ENCODE results near the gene MEGF10. TPM values are rescaled to one million over a fixed set of nuclear protein-coding genes. Genes with fewer than 3 reads are reported as not detected.

The MEGF10 gene
- total RNA-seq, 1 experiment from 2014 or later: not detected

DNA sequence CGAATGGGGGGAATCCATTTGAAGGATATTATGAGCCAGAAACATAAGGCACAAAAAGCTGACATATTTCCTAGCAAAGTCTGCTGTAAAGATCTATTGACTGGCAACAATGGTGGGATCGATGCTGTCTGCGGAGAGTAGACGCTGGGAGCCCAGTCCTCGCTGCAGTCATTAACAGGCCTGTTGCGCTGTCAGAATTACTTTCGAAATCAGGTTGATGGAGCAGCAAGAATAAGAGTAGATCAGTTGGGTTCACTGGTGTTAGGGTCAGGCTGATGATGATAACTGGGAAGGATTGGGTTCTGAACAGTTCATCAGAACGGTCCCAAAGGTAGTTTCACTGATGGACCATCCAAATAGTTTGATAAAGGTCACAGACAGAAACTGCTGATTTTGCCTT is 87.1 kb downstream of the MEGF10 start:
- no peaks in the 10 kb centered on the region for H3K4me1 ChIP-seq (replicated peaks; ENCODE audit: insufficient read depth)
- no peaks in the 10 kb centered on the region for H3K9me2 ChIP-seq (ENCODE audit: insufficient read depth)
- no TSS peak for BruUV-seq (replicated peaks)
- no peaks in the 10 kb centered on the region for H3K36me3 ChIP-seq (ENCODE audit: low read depth)
- H3K4me3 ChIP-seq: no peak overlapping the region
- no peaks in the 10 kb centered on the region for H3K27me3 ChIP-seq (ENCODE audit: insufficient read depth, low read depth)
- ChIA-PET CTCF (no interaction called here), POLR2A (ENCODE audit: unreplicated experiment) (no interaction called here)
- no peak for TF ChIP-seq EZH2 (IDR thresholded peaks at IDR 0.05; ENCODE audit: low read depth)
- TF ChIP-seq CTCF (conservative IDR thresholded peaks at IDR 0.05): no peak
- no peak overlapping the region for H3K27ac ChIP-seq
- H3F3A ChIP-seq (ENCODE audit: insufficient read depth, low read depth): no peaks in the 10 kb centered on the region
- no peak overlapping the region for H2AFZ ChIP-seq
- intact Hi-C loops (cut with micrococcal nuclease; ENCODE audit: unreplicated experiment): no loop called here
- no peaks in the 10 kb centered on the region for H3K79me2 ChIP-seq (ENCODE audit: low read depth)
- no peaks in the 10 kb centered on the region for H4K20me1 ChIP-seq (ENCODE audit: insufficient read depth)
- DNase-seq: no peak
- H3K9me3 ChIP-seq (ENCODE audit: insufficient read depth, low read depth): no peaks in the 10 kb centered on the region
- H3K4me2 ChIP-seq: no peak overlapping the region

- Histone ChIP-seq H3K36me3 (ENCODE audit: low read depth) (no peaks in the 10 kb centered on the region), H3K9me3 (ENCODE audit: insufficient read depth, low read depth) (no peaks in the 10 kb centered on the region), H3K9me2 (ENCODE audit: insufficient read depth) (no peaks in the 10 kb centered on the region), H3F3A (ENCODE audit: insufficient read depth, low read depth) (no peaks in the 10 kb centered on the region), H3K4me1 (replicated peaks; ENCODE audit: insufficient read depth) (no peaks in the 10 kb centered on the region), H3K27ac (no peak overlapping the region), H3K4me3 (no peak overlapping the region), H3K79me2 (ENCODE audit: low read depth) (no peaks in the 10 kb centered on the region), H4K20me1 (ENCODE audit: insufficient read depth) (no peaks in the 10 kb centered on the region), H2AFZ (no peak overlapping the region), H3K4me2 (no peak overlapping the region), H3K27me3 (ENCODE audit: insufficient read depth, low read depth) (no peaks in the 10 kb centered on the region)
- ChIA-PET POLR2A (ENCODE audit: unreplicated experiment) (no interaction called here), CTCF (no interaction called here)
- intact Hi-C loops (cut with micrococcal nuclease; ENCODE audit: unreplicated experiment): no loop called here
- no peak for DNase-seq
- no TSS peak for BruUV-seq (replicated peaks)
- TF ChIP-seq CTCF (conservative IDR thresholded peaks at IDR 0.05) (no peak), EZH2 (IDR thresholded peaks at IDR 0.05; ENCODE audit: low read depth) (no peak)
Measured at GRCh38 chr5:127385936-127386335, 95.3 kb downstream of the MEGF10 start.

DNA sequence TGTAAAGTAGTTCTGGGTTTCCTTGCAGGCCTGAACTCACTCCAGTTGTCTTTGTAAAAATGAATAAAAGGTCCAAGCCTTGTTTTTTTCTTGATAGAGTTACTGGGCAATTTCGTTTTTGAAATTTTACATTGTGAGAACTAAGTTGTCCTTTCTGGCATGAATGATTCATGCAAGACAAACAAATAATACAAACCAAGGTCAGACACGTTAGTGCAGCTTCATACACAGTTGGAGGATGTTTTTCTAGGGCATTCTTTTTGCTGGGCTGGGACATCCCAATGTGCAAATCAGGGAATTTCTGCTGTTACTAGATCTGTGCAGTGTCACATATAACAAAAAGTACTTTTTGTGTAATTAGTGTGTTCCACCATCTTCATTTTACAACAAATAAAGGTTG is 96.0 kb downstream of the MEGF10 start:
- no peaks in the 10 kb centered on the region for H3K36me3 ChIP-seq (ENCODE audit: low read depth)
- ChIA-PET POLR2A (ENCODE audit: unreplicated experiment) (no interaction called here), CTCF (no interaction called here)
- no peaks in the 10 kb centered on the region for H3F3A ChIP-seq (ENCODE audit: insufficient read depth, low read depth)
- no peak for TF ChIP-seq CTCF (conservative IDR thresholded peaks at IDR 0.05)
- no peak for TF ChIP-seq EZH2 (IDR thresholded peaks at IDR 0.05; ENCODE audit: low read depth)
- no peak overlapping the region for H3K4me2 ChIP-seq
- no peaks in the 10 kb centered on the region for H3K9me3 ChIP-seq (ENCODE audit: insufficient read depth, low read depth)
- H3K79me2 ChIP-seq (ENCODE audit: low read depth): no peaks in the 10 kb centered on the region
- H3K9me2 ChIP-seq (ENCODE audit: insufficient read depth): no peaks in the 10 kb centered on the region
- H3K27me3 ChIP-seq (ENCODE audit: insufficient read depth, low read depth): no peaks in the 10 kb centered on the region
- no peak overlapping the region for H3K27ac ChIP-seq
- no peaks in the 10 kb centered on the region for H4K20me1 ChIP-seq (ENCODE audit: insufficient read depth)
- intact Hi-C loops (cut with micrococcal nuclease; ENCODE audit: unreplicated experiment): no loop called here
- H2AFZ ChIP-seq: no peak overlapping the region
- no peak overlapping the region for H3K4me3 ChIP-seq
- no peaks in the 10 kb centered on the region for H3K4me1 ChIP-seq (replicated peaks; ENCODE audit: insufficient read depth)
- no TSS peak for BruUV-seq (replicated peaks)
- DNase-seq: no peak

Data from PC-9 (cell line).